Inferior parietal cortex (tissue), 1 donor: ENCODE results near the gene SPG11.
"Not testable (repeated sequence)": the region's sequence is repeated elsewhere in the genome, so short reads cannot be mapped to it uniquely, and the experiment has no call there.

Experiments
- DNase-seq: peaks from one replicate; pipeline ENCODE4 v3.0.0-alpha.2; 2016; ENCODE audit errors: extremely low spot score

The SPG11 gene

DNA sequence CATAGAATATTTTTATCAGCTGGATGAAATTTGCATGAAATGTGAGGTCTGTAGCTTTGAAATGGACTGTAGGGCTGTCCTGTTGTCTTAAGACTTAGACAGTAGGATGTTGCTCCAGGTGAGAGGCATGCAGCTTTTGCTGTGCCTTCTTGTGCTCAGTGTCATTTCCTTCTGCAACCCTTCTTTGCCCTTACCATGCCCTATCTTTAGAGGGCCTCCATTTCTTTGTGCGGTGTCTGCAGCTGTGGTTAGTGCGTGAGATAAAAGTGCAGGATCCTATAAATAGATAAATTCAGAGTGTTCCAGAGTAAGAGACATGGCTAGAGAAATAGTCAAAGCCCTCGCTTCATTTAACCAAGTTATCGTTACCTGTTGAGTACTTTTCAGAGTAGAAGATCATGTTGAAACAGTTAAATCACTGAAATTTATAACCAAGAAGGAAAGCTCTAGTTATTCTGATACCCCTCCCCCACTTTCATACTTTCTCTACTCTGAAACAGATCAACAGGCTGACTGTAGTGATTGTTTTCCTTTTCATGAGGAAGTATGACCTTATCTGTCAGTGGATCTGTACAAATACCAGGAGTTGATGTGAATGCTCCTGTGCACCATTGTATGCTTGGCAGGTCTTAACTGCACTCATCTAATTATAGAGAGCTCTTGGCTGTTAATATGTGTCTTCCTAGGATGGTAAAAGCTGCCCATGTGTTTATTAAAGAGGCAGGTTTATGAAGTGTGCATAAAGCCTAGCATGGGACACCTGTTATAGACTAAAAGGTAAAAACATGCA is 108.3 kb downstream of the SPG11 start:
- no peak for DNase-seq

DNA sequence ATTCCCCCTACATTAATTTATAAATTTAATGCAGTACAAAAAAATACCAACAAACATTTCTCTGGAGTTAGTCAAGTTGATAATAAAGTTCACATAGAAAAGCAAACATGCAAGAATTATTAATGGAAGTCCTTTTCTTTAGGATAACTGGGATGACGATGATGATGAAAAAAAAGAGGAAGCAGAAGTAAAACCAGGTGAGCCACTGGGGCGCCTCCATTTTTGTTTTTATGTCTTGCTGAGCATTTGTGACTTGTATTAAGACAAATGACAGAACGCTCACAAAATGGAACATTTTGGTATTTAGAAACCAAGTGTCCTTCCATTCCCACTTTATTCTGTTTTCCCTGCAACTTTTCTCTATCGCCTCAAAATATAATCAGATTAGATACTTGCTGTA is 112.7 kb downstream of the SPG11 start:
- no peak for DNase-seq

DNA sequence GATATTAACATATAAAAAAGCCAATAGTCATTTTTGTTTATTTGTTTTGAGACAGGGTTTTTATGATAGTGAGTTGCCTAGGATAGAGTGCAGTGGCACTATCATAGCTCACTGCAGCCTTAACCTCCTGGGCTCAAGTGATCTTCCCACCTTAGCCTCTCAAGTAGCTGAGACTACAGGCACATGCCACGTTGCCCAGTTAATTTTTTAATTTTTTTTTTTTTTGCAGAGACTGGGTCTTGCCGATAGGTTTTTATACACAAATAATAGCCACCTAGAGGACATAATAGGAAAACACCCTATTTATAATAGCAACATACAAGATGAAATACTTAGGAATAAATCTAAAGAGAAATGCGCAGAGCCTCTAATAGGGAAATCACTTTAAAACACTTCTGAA is 113.2 kb downstream of the SPG11 start:
- no peak for DNase-seq

DNA sequence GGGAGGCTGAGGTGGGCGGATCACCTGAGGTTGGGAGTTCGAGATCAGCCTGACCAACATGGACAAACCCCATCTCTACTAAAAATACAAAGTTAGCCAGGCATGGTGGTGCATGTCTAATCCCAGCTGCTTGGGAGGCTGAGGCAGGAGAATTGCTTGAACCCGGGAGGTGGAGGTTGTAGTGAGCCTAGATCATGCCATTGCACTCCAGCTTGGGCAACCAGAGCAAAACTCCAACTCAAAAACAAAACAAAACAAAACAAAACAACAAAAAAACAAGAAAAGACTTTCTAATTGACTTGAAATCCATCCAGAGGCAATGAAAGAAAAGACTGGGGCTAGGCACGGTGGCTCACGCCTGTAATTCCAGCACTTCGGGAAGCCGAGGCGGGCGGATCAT is 114.3 kb downstream of the SPG11 start:
- DNase-seq: not testable (repeated sequence)

DNA sequence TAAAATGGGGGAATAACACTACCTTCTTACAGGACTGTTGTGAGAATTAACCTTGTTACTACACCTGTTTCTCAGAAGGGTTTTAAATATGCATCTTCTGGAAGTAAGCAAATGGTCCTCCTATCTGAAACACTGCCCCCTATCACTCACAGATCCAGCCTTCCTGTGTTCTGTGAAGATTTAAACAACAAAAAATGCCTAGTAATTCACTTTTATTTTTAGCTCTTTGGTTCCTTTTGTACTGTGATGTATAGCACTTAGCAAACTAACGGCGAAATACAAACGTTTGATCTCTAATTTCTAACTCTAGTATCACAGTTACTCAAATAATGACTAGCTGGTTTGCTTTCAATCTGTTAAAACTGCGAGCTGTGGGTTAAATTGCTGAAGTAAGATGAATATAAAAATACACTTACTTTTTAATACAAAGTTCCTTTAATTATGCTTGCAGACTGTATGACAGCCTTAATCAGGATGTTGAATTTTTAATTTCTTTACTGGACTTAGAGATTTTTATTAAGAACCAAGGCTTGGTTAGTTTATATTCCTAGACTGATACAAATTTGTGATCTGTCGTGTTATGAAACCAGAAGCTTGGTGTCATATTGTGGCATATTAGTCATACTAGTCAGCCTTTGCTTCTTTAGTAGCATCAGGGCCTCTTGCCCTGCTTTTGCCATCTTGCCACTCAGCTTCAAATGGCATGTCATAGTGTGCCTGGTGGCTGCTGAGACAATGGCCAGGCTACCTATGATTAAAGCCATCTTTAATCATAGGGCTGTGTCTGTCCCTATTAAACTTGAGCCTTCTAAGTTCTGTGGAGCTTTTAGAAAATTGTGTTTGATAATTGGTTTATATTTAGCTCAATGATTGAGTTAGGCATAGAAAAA is 117.3 kb downstream of the SPG11 start:
- no peak for DNase-seq

DNA sequence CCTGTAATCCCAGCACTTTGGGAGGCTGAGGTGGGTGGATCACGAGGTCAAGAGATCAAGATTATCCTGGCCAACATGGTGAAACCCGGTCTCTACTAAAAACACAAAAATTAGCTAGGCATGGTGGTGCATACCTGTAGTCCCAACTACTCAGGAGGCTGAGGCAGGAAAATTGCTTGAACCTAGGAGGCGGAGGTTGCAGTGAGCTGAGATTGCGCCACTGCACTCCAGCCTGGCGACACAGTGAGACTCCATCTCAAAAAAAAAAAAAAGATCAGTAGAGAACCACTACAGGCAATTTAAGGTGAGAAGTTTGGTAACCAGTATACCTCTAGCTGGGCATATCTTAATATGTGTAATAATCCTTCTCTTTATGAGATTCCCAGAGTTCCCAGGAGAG is 118.7 kb downstream of the SPG11 start:
- not testable (repeated sequence) for DNase-seq

DNA sequence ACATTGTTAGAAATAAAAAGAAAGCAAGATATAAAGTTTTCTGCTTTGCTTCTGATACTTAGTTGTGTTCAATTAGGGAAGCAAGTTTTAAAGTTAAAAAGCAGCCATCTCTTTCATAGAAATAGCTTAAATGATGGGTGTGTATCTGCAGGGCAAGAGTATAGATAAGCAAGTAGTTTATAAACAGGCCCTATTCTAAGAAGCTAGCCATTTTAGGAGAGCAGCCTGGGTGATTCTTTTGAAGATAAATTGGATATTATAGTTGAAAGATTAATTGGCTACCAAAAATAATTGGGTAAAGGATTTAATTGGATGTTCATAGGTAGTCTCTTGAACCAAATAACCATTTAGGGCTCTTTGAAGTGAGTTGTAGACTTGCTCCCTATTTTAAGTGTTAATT is 120.9 kb downstream of the SPG11 start:
- DNase-seq: no peak

DNA sequence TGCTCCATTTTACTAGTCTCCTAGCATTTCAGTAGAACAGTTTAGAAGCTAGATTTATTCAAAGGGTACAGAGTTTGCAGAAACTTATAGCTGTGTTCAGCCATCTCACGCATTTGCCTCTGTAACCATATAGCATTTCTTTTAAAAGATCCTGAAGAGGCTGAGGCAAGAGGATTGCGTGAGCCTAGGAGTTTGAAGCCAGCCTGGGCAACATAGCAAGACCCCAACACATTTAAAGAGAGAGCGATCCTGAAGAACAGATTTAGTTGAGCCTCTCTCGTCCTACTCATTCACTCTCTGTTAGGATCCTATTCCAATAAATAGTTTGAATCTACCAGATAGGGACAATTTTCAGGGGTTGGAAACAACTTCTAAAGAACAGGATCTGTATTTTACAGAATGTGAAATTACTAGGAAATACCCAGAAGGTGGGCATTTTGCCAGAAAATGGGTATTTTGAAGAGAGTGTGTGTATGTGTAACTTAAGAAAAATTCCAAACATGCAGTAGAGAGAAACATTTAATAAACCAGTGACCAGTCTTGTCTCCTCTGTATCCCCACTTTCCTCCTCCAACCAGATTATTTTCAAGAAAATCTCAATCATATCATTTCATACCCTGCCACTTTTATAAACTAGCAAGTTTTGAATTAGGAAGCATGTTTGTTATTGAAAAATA is 122.0 kb downstream of the SPG11 start:
- no peak for DNase-seq

DNA sequence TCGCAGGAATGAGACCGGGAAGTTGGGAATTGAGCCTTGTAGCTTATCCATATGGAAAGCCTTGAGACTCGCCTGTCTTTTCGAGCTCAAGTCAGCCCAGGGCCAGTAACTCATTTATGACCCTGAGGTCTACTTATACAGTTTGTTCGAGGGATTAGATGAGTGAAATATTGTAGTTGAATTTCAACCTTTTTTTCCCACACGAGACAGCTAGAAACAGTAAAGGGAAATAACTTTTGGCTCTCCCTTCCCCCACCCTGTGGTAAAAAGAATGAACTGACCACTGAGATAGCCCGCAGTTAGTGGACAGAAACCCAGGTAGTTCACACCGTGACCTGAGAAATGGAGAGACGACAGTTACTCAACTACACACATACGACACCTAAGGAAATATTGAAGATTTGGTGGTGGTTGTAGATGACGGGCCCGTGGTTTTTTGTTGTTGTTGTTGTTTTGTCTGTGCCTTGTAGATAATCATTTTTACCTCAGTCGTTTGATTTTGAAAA is 125.7 kb downstream of the SPG11 start:
- no peak for DNase-seq

DNA sequence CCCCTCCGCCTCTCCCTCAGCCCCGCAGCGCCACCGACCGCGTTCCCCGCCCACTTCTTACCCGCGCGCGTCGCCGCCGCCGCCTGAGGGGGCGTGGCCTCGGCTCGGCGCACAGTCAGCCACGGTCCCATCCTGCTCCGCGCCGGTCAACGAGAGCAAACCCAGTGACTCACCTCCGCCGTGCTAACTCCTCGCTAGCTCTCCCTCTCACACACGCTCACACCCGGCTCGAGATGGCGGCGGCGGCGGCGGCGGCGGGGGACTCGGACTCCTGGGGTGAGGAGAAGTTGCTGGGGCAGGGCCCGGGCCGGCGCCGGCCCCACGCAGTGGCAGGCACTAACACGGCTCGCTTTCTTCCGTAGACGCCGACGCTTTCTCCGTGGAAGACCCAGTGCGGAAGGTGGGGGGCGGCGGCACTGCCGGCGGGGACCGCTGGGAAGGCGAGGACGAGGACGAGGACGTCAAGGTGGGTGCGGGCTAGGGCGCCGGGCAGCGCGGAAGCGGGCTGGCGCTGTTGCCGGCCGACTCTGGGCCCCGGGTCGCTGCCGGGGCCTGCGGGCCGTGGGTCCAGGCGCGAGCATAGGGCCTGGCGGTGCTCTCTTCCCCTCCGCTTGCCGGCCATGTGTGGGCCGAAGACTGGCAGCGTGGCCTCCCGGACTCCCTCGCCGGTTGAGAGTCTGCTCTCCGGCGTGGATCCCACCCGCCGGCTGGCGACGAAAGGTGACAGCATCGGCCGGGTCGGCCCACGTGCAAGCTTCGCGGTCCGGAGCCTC is 126.3 kb downstream of the SPG11 start, which contains the start of gene EIF3J:
Gene EIF3J (plus strand): TSS at position 186 of the 773 bp plus-strand sequence. CDS start 48 bp downstream, at position 234.
- peak; percentile 93 for DNase-seq

DNA sequence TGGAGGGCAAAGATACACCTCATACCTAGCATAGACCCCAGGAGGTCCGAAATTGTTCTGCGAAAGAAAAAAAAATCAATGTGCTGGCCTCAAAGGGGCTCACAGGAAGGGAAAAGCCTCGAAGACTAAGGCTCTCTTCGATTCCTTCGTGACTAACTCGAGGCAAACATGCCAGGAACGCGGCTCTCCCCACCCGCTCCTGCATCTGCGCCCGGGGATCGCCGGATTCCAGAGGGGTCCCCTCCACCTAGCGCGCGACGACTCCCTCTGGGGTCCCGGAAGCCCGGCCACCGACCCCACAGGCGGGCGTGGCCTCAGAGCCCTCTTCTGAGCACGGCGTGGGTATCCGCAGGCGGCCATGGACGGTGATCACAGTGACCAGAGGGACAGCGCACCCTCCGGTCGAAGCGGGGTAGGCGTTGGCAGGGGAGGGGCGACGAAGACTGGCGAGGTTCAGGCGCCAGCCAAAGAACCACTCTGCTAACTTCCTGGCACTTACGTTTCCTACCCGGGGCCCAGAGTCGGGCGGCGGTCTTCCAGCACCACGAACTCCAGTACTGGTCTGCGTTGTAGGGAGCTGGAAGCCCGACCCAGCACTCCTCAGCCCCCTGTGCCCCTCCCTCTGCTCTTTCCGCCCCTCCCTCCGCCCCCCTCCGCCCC is 127.0 kb downstream of the SPG11 start:
- peak; percentile 80 for DNase-seq

DNA sequence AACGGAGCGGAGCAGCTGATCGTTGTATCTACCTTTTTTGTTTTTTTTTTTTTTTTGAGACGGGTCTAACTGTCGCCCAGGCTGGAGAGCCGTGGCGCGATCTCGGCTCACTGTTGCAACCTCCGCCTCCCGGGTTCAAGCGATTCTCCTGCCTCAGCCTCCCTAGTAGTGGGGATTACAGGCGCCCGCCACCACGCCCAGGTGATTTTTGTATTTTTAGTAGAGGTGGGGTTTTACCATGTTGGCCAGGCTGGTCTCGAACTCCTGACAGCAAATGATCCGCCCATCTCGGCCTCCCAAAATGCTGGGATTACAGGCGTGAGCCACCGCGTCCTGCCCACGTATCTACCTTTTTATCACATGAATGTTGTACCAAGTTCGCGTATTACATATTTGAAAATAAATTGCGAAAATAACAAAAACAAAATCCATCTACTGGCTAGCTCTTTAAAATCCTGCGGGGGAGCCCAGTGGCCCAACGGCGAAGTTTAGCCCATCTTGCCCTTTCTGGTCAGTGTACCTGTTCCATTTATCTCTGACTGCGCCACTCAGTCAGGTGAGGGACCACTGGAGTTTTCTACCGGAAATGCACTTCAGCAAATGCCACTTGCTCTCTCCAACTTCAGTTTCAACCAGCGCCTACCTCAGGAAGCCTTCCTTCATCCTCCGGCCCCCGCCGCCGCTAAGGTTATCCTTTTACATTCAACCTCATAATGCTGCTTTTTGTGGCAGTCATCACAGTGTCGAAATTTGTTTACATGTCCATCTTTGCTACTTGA is 127.8 kb downstream of the SPG11 start:
- no peak for DNase-seq

DNA sequence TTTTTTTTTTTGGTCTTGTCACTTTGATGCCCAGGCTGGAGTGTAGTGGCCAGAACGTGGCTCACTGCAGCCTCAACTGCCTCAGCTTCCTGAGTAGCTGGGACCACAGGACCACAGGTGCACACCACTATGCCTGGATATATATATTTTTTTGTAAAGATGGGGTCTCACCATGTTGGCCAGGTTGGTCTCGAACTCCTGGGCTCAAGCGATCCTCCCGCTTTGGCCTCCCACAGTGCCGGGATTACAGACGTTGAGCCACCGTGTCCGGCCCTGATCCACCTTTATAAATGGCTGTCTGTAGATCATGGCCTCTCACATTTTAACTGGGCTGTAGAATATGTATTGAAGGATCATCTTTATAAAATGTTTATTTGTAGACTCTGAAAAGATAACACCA is 128.4 kb downstream of the SPG11 start:
- DNase-seq: no peak

DNA sequence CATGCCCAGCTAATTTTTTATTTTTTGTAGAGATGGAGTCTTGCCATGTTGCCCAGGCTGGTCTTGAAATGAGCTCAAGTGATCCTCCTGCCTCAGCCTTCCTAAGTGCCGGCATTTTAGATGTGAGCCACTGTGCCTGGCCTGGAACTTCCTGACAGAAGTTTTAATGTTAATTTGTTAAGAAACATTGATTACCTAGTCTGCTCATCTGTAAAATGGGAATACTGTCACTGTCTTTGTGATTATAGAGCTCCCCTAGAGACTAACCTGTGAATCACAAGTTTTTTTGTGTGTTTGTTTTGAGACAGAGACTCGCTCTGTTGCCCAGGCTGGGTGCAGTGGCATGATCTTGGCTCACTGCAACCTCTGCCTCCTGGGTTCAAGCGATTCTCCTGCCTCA is 130.8 kb downstream of the SPG11 start:
- DNase-seq: no peak

DNA sequence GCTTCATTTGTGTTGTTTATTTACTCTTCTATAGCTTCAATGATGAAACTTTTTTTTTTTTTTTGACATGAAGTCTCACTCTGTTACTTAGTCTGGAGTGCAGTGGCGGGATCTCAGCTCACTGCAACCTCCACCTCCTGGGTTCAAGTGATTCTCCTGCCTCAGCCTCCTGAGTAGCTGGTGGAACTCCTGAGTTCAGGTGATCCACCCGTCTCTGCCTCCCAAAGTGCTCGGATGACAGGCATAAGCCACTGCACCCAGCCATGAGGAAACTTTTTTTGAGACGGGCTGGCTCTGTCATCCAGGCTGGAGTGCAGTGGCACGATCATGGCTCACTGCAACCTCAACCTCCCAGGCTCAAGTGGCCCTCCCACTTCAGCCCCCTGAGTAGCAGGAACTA is 131.2 kb downstream of the SPG11 start:
- DNase-seq: not testable (repeated sequence)

DNA sequence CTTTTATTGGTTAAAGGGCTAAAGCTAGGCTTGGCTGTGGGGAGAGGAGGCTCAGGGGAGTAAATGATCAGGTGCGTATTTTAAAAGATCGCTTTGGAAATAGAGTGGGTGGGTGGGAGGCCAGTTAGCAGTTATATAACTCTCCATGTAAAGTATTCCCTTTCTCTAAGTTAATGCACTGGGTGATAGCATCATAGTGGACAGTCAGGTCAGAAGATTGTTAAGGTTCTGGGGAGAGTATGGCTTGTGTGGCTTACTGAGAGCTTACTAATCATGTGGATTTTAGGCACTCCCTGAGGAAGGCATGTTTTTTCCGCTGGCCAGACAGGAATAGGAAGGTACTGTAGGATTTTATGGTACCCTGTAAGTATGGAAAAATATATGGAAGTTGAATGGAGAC is 132.8 kb downstream of the SPG11 start:
- DNase-seq: no peak

DNA sequence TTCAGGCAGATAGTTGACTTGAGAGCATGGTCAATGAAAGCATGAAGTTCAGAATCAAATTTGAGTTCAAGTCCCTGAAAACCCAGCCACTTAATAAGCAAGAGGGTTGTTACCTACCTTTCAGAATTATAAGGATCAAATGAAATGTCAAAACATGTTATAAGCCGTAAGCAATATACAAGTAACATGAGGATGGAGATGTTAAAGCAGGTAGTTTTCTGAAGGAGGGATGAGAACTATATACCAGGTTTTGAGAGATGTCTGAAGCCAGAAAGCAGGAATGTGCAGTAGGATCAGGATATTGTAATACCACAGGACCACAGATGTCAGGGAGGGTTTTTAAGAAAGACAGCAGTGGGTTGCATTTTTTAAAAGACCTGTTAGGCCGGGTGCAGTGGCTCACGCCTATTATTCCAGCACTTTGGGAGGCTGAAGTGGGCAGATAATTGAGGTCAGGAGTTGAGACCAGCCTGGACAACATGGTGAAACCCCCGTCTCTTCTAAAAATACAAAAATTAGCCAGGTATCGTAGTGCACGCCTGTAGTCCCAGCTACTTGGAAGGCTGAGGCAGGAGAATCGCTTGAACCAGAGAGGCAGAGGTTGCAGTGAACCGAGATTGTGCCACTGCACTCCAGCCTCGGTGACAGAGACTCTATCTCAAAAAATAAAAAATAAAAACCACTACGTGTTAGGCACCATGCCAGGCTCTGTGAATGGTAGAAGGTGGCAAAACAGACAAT is 133.4 kb downstream of the SPG11 start:
- DNase-seq: no peak

DNA sequence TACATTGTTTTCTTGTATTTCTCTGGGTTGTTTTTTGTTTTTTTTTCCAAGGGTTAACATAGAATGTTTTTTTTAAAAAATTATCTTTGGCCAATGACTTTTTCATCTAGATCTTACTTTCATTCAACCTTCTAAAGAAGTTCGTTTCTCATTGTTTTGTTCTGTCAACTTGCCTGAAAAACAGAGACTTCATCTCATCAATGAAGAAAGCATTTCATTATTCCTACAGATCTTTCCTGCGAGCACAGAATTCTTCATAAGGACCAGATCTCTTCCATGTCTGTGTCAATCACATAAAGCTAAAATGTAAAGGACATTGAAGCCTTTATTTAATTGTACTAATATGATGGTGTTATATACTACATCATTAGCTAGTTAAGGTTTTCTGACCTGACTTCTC is 136.2 kb downstream of the SPG11 start:
- no peak for DNase-seq

DNA sequence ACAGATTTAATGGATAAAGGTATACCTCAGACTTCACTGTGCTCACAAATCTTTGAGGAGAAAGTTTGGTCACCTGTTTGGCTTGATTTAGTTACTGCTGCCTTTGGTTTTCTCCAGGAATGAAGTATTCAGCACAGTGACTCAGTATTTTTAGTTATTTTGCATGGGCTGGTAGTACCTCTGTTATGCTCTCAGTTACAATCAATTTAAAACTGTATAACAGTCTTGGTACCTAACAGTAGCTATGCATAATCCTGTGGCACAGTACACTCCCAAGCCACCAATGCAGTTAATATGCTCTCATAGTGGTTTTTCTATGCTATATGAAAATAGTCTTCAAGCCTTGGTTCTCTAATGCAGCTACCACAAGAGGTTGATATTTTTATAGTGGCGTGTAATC is 138.4 kb downstream of the SPG11 start:
- no peak for DNase-seq
